Measurements from ENCODE around the gene IFNL1.

- no peak for TF ChIP-seq CTCF (IDR thresholded peaks at IDR 0.05)
- TF ChIP-seq POLR2A (IDR thresholded peaks at IDR 0.05): no peak
These were observed 12.5 kb downstream of the IFNL1 start for GRCh38 chr19:39308531-39309304.

Measured in prostate gland (tissue), 2 donors.